Measurements from ENCODE around the gene ELMO1. TPM values are rescaled to one million over a fixed set of nuclear protein-coding genes. Genes with fewer than 3 reads are reported as not detected.
A peak's percentile ranks its signal among the peaks of the same experiment; 100 is the strongest.

ELMO1 gene
- total RNA-seq, 2 donors from 2014 or later: 10.9 to 56.0 TPM

DNA sequence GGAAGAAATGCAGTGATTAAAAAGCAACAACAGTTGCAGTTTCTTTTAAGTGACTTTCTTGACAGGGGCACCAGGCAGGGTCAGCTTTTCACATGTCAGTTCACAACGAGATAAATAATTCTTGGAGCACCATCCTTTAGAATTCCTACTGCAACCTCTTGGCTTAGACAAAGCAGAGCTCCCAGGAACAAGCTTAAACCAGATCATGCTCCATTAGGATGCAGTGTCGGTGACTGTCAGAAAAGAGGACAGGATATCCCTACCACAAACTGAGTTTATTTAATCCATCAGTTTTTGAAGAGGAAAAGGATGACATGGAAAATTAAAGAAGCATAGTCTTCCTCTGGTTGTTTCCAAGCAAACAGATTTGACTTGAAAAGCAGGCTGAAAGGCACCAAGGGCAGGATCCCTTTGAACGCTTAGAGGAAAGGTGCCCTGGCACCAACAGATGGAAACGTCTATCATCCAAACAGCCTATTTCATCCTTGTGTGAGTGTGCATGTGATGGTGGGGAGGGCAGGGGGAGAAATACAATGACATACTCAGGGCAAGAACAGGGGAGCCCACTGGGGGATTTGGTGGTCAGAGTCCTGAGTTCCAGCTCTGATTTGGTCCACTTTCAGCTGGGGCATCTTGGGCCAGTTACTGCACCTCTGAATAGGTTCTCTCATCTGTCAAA lies 392.3 kb downstream of the ELMO1 start:
- Histone ChIP-seq H3K27me3 (no peaks in the 10 kb centered on the region), H3K36me3 (replicated peaks in 1 of 2; ENCODE audit: insufficient read depth in 1 of 2, low read depth in 2 of 2) (no peaks in the 10 kb centered on the region), H3K9me3 (no peaks in the 10 kb centered on the region), H3K27ac (no peak overlapping the region), H3K4me1 (no peaks in the 10 kb centered on the region), H3K4me3 (no peak overlapping the region)
- intact Hi-C loops (cut with DNase I): no loop called here
- no peak for ATAC-seq
- DNase-seq: no peak
- TF ChIP-seq, protein P1, sequence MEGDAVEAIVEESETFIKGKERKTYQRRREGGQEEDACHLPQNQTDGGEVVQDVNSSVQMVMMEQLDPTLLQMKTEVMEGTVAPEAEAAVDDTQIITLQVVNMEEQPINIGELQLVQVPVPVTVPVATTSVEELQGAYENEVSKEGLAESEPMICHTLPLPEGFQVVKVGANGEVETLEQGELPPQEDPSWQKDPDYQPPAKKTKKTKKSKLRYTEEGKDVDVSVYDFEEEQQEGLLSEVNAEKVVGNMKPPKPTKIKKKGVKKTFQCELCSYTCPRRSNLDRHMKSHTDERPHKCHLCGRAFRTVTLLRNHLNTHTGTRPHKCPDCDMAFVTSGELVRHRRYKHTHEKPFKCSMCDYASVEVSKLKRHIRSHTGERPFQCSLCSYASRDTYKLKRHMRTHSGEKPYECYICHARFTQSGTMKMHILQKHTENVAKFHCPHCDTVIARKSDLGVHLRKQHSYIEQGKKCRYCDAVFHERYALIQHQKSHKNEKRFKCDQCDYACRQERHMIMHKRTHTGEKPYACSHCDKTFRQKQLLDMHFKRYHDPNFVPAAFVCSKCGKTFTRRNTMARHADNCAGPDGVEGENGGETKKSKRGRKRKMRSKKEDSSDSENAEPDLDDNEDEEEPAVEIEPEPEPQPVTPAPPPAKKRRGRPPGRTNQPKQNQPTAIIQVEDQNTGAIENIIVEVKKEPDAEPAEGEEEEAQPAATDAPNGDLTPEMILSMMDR (IDR thresholded peaks at IDR 0.05): no peak
- TF ChIP-seq POLR2A (IDR thresholded peaks at IDR 0.05): no peak
- 58 to 68% methylated on average over 4 of the region's 4 CpGs for WGBS, 2 donors

DNA sequence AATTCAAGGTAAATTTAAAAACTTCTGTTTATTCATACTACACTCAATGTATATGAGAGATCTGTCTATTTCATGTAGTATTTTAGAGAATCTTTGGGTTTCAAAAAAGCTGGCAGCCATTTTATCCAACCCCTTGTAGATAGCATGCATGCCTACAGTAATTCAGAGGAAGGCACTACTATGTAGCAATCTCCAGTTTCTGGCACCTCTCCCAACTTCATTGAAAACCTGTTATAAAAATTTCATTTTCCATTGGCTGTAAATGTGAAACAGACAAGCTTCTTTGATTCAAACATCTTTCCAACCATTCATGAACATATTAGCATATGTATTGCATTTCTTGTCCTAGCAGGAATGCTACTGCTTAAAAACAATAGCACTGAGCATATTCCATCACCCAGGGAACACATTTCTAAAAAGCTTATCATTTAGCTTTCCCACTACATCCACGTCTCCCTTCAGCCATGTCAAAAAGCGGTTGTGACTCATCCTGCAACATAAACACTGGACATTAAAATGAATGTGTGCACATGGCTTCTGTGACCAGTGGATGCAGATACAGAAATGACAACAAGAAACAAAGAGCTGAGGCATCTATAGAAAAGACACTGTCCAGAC lies 393.9 kb downstream of the ELMO1 start:
- Histone ChIP-seq H3K9me3 (no peaks in the 10 kb centered on the region), H3K27me3 (no peaks in the 10 kb centered on the region), H3K36me3 (replicated peaks in 1 of 2; ENCODE audit: insufficient read depth in 1 of 2, low read depth in 2 of 2) (no peaks in the 10 kb centered on the region), H3K4me1 (no peaks in the 10 kb centered on the region), H3K27ac (no peak overlapping the region), H3K4me3 (no peak overlapping the region)
- TF ChIP-seq, protein P1 (IDR thresholded peaks at IDR 0.05): no peak
- no peak for TF ChIP-seq POLR2A (IDR thresholded peaks at IDR 0.05)
- ATAC-seq (no peak), DNase-seq (no peak)
- 87 to 90% methylated on average over 2 of the region's 2 CpGs for WGBS, 2 donors
- intact Hi-C loops (cut with DNase I): no loop called here

DNA sequence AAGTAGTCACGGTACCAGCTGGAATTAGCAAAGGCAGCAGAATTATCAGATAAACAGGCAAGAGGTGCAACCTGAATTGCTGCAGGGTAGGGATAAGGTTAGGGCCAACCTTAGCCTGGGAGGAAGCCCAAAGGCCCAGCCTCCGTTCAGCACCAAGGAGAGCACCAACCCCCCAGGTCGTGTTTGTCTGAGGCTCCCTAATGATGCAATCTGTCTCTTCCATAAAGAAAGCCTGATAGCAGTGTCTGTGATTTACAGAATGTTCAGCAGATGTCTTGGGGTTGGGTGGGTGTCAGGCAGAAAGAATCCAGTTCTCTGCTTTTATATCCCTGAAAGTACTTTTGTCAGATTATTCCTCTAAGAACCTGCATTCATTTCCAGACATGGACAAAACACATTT lies 396.0 kb downstream of the ELMO1 start:
- intact Hi-C loops (cut with DNase I): no loop called here
- TF ChIP-seq POLR2A (IDR thresholded peaks at IDR 0.05): no peak
- TF ChIP-seq, protein P1 (IDR thresholded peaks at IDR 0.05): no peak
- H3K9me3 ChIP-seq: no peaks in the 10 kb centered on the region
- ATAC-seq (no peak), DNase-seq (peak in 2 of 4 donors; percentile 18 to 33)
- no peak overlapping the region for H3K27ac ChIP-seq
- H3K36me3 ChIP-seq (replicated peaks in 1 of 2; ENCODE audit: insufficient read depth in 1 of 2, low read depth in 2 of 2): no peaks in the 10 kb centered on the region
- no peak overlapping the region for H3K4me3 ChIP-seq
- no peaks in the 10 kb centered on the region for H3K27me3 ChIP-seq
- no peaks in the 10 kb centered on the region for H3K4me1 ChIP-seq
- 25 to 33% methylated on average over 3 of the region's 3 CpGs for WGBS, 2 donors

DNA sequence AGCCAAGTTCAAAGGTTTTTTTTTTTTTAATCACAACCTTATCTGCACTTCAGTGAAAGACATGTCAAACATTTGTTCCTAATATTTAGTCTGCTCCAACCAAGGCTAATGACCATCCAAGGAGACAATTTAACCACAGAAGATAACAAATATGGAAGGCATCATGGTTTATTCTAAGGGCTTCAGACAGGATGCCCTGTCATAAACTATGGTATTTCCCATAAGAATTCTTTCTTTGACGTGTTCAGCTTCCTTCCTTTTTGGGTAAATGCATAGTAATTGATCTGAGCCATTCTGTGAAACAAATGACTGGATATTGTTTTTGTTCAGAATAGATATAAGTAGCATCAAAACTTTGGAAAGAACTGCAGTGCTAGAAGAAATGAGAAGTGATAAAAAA lies 397.9 kb downstream of the ELMO1 start:
- 68 to 90% methylated on average over 1 of the region's 1 CpG for WGBS, 2 donors
- Histone ChIP-seq H3K4me1 (no peaks in the 10 kb centered on the region), H3K27me3 (no peaks in the 10 kb centered on the region), H3K36me3 (replicated peaks in 1 of 2; ENCODE audit: insufficient read depth in 1 of 2, low read depth in 2 of 2) (no peaks in the 10 kb centered on the region), H3K4me3 (no peak overlapping the region), H3K9me3 (no peaks in the 10 kb centered on the region), H3K27ac (no peak overlapping the region)
- intact Hi-C loops (cut with DNase I): no loop called here
- DNase-seq: no peak
- TF ChIP-seq POLR2A (IDR thresholded peaks at IDR 0.05): no peak
- TF ChIP-seq, protein P1 (IDR thresholded peaks at IDR 0.05): no peak
- no peak for ATAC-seq

DNA sequence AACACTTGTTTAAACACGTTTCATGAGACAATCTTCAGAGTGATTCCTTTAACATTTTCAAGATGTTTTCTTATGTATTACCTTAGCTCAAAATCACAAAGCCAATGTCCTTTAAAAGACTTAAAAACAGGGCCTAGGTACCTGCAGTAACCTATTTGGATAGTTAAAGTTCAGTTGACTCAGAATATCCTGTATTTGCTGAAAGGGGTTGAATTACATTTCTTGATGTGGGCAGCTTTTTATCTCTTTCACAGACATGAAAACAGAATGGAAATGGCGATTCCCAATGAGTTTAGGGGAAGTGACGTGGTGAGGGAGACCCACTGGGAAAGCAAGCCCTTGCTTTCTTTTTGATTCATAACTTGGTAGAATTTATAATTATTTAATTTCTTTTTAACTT lies 400.0 kb downstream of the ELMO1 start:
- ATAC-seq: no peak
- TF ChIP-seq, protein P1 (IDR thresholded peaks at IDR 0.05): no peak
- no peak for TF ChIP-seq POLR2A (IDR thresholded peaks at IDR 0.05)
- H3K36me3 ChIP-seq (replicated peaks in 1 of 2; ENCODE audit: insufficient read depth in 1 of 2, low read depth in 2 of 2): no peaks in the 10 kb centered on the region
- no peak for DNase-seq
- H3K4me1 ChIP-seq: no peaks in the 10 kb centered on the region
- no peak overlapping the region for H3K27ac ChIP-seq
- WGBS, 2 donors: 85 to 89% methylated on average over 3 of the region's 3 CpGs
- no peak overlapping the region for H3K4me3 ChIP-seq
- H3K9me3 ChIP-seq: no peaks in the 10 kb centered on the region
- H3K27me3 ChIP-seq: no peaks in the 10 kb centered on the region
- intact Hi-C loops (cut with DNase I): no loop called here

Data from body of pancreas (tissue), 4 donors.